Uterus (tissue), 2 donors: Measurements from ENCODE around the gene NPFFR2.
"Not testable (repeated sequence)": the region's sequence is repeated elsewhere in the genome, so short reads cannot be mapped to it uniquely, and the experiment has no call there.

Experiments used
- POLR2A ChIP-seq, 2 donors: fragments of 450-650 bp; IDR thresholded peaks; one replicate each; pipeline ENCODE4 v1.6.1; 2016; ENCODE audit warnings: antibody characterized with exemption in 2 of 2, mild to moderate bottlenecking in 1 of 2, moderate library complexity in 1 of 2
- TF ChIP-seq, protein P1 (sequence below), 4 experiments: fragments of 200-600 bp in 2 of 4; fragments of 450-650 bp in 2 of 4; sonication (generic) in 2 of 4; IDR thresholded peaks; one replicate each; pipeline ENCODE4 v1.5.1; 2016 to 2019; ENCODE audit warnings: antibody characterized with exemption in 4 of 4, mild to moderate bottlenecking in 2 of 4, moderate library complexity in 1 of 4

DNA sequence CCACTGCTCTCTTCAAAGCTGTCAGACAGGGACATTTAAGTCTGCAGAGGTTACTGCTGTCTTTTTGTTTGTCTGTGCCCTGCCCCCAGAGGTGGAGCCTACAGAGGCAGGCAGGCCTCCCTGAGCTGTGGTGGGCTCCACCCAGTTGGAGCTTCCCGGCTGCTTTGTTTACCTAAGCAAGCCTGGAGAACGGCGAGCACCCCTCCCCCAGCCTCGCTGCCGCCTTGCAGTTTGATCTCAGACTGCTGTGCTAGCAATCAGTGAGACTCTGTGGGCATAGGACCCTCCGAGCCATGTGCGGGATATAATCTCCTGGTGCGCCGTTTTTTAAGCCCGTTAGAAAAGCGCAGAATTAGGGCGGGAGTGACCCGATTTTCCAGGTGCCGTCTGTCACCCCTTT, 137.5 kb downstream of the NPFFR2 start:
- TF ChIP-seq, protein P1, sequence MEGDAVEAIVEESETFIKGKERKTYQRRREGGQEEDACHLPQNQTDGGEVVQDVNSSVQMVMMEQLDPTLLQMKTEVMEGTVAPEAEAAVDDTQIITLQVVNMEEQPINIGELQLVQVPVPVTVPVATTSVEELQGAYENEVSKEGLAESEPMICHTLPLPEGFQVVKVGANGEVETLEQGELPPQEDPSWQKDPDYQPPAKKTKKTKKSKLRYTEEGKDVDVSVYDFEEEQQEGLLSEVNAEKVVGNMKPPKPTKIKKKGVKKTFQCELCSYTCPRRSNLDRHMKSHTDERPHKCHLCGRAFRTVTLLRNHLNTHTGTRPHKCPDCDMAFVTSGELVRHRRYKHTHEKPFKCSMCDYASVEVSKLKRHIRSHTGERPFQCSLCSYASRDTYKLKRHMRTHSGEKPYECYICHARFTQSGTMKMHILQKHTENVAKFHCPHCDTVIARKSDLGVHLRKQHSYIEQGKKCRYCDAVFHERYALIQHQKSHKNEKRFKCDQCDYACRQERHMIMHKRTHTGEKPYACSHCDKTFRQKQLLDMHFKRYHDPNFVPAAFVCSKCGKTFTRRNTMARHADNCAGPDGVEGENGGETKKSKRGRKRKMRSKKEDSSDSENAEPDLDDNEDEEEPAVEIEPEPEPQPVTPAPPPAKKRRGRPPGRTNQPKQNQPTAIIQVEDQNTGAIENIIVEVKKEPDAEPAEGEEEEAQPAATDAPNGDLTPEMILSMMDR (IDR thresholded peaks at IDR 0.05): not testable (repeated sequence)
- not testable (repeated sequence) for TF ChIP-seq POLR2A (IDR thresholded peaks at IDR 0.05)
